SK-N-MC (cell line): ENCODE results near the gene FGFR3.

Experiments
- DNase-seq: peaks from one replicate; pipeline ENCODE4 v3.0.0-alpha.2; 2011; ENCODE audit warnings: low read depth, low spot score
- H3K27ac ChIP-seq: fragments of 200-600 bp; sonication (generic); 2 replicates; pipeline ENCODE4 v1.5.1; 2016; ENCODE audit warnings: mixed run types
- H3K36me3 ChIP-seq: fragments of 200-600 bp; sonication (generic); 2 replicates; pipeline ENCODE4 v1.6.1; 2017; ENCODE audit warnings: antibody characterized with exemption, low read length, mixed read lengths; ENCODE audit not compliant: insufficient read depth
- H3K4me3 ChIP-seq: fragments of 200-600 bp; sonication (generic); 2 replicates; pipeline ENCODE4 v1.5.1; 2016
- H3K9ac ChIP-seq: fragments of 200-600 bp; sonication (generic); 2 replicates; pipeline ENCODE4 v1.8.0; 2017; ENCODE audit warnings: mixed run types, mixed read lengths; ENCODE audit not compliant: insufficient read length
- H3K9me3 ChIP-seq: fragments of 200-600 bp; sonication (generic); 2 replicates; pipeline ENCODE4 v1.6.1; 2017; ENCODE audit warnings: low read depth, mild to moderate bottlenecking, antibody characterized with exemption, low read length, moderate library complexity, mixed read lengths
- EZH2 ChIP-seq: fragments of 200-600 bp; sonication (generic); IDR thresholded peaks from one replicate; pipeline ENCODE4 v1.6.1; 2017; ENCODE audit warnings: antibody characterized with exemption
- FOXP2 ChIP-seq: optimal IDR thresholded peaks from 2 replicates; pipeline ENCODE3; 2011; ENCODE audit warnings: mild to moderate bottlenecking, moderate library complexity; ENCODE audit not compliant: insufficient read depth; ENCODE audit errors: extremely low read length, control extremely low read depth
- POLR2AphosphoS5 ChIP-seq: IDR thresholded peaks from 2 replicates; pipeline ENCODE4 v1.6.1; 2012; ENCODE audit warnings: mild to moderate bottlenecking, low read depth, low read length, borderline replicate concordance

FGFR3 gene

DNA sequence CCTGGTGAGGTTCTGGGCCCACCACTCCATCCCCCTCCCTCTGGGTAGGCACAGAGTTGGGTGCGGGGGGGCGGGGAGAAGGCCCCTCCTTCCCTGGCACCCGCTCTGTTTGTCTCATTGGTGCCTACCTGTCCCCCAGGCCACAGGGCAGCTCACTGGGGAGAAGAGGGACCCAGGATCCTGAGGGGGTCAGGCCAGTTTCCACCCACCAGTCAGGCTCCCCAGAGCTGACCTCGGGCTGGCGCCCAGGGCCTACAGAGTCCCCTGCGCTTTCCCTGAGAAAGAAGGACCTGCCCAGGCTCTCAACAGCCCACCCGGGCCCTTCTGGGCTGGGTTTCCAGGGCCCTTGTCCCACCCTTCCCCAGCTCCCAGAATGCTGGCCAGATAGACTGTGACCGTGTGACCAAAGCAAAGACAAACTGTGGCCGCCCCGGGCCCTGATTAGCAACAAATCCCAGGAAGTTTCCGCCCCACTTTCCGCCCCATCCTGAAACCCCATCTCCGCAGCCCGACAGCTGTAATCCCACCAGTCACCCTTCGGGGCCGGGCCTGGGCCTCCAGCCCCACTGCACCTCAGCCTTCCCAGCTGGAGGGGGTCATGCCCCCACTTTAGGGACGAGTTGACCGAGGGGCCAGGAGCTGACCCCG lies 33.8 kb upstream of the FGFR3 start:
- TF ChIP-seq POLR2AphosphoS5 (no peak), EZH2 (no peak), FOXP2 (no peak)
- Histone ChIP-seq H3K4me3 (no peak overlapping the region), H3K9me3 (no peaks in the 10 kb centered on the region)

DNA sequence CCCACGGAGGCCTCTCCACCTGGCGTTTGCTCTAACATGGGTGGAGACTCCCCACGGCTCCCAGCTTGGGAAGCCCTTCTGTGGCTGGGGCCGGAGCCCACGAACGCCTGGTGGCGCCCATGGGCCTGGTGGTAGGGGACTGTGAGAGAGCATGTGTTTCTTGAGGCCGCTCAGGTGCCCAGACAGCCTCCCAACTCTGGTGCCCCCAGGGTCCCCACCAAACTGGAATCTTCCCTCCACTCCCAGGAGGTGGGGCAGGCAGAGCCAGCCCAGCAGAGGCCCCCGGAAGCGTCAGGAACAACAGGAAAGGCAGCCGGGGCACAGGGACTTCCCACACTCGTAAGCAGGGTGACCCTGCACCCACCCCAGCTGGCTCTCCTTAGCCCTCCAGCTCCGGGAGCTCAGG lies 33.3 kb upstream of the FGFR3 start:
- DNase-seq, result no peak
- no peak overlapping the region for H3K9ac ChIP-seq

More for the DNA sequence above, 33.8 kb upstream of the FGFR3 start:
- DNase-seq, result no peak
- H3K36me3 ChIP-seq, result no peaks in the 10 kb centered on the region
- H3K9ac ChIP-seq, result no peak overlapping the region
- no peak overlapping the region for H3K27ac ChIP-seq

DNA sequence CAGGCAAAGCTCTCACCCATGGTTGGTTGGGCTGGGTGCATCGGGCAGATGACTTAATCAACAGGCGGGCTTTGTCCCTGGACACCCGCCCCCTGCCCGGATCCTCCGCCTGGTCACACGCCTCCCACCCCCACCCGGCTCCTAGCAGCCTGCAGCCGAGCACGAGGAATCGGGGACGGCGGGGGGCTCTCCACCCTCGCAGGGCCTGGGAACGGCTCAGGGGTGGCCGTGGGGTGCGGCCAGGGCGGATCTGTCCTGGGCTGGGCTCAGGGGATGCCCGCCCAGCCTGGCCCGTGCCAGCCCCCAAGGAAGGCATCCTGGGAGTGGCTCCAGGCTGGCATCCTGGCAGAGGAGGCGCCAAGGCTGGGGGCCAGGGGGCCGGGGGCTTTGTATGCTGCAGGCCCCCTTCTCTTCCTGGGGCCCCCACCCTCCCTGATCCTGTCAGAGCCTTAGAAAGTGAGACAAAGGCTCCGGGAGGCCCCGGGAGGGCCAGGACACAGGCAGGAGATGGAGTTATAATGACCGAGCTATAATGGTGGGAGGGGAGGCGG lies 32.5 kb upstream of the FGFR3 start:
- no peak overlapping the region for H3K9ac ChIP-seq
- no peak overlapping the region for H3K27ac ChIP-seq
- DNase-seq, result no peak
- no peaks in the 10 kb centered on the region for H3K9me3 ChIP-seq
- no peaks in the 10 kb centered on the region for H3K36me3 ChIP-seq
- TF ChIP-seq POLR2AphosphoS5, result no peak
- TF ChIP-seq FOXP2, result no peak
- no peak for TF ChIP-seq EZH2
- H3K4me3 ChIP-seq, result no peak overlapping the region

More for the DNA sequence above, 33.3 kb upstream of the FGFR3 start:
- Histone ChIP-seq H3K27ac (no peak overlapping the region), H3K36me3 (no peaks in the 10 kb centered on the region), H3K9me3 (no peaks in the 10 kb centered on the region), H3K4me3 (no peak overlapping the region)
- TF ChIP-seq EZH2, result no peak
- no peak for TF ChIP-seq POLR2AphosphoS5
- no peak for TF ChIP-seq FOXP2

DNA sequence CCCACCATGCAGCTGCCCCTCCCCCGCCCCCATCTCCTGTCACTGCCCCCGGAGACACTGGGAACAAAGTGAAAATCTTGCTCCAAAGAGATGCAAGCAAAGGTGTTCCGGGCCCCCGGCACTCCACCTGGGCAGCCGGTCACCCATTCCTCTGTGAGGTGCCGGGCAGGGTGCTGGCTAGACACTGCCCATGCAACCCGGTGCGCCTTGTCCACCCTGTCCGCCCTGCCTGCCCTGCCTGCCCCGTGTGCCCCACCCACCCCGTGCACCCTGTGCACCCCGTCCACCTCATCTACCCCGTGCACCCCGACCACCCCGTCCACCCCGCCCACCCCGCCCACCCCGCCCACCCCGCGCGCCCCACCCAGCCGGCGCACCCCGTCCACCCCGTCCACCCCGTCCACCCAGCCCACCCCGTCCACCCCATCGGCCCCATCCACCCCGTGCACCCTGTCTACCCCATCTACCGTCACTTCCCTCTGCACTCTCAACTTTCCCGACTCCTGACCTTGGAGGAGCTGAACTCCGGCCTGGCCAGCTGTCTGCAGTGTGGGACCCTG lies 31.9 kb upstream of the FGFR3 start:
- Histone ChIP-seq H3K9ac (no peak overlapping the region), H3K9me3 (no peaks in the 10 kb centered on the region), H3K4me3 (no peak overlapping the region), H3K36me3 (no peaks in the 10 kb centered on the region), H3K27ac (no peak overlapping the region)
- no peak for DNase-seq
- TF ChIP-seq POLR2AphosphoS5, result no peak
- no peak for TF ChIP-seq EZH2

DNA sequence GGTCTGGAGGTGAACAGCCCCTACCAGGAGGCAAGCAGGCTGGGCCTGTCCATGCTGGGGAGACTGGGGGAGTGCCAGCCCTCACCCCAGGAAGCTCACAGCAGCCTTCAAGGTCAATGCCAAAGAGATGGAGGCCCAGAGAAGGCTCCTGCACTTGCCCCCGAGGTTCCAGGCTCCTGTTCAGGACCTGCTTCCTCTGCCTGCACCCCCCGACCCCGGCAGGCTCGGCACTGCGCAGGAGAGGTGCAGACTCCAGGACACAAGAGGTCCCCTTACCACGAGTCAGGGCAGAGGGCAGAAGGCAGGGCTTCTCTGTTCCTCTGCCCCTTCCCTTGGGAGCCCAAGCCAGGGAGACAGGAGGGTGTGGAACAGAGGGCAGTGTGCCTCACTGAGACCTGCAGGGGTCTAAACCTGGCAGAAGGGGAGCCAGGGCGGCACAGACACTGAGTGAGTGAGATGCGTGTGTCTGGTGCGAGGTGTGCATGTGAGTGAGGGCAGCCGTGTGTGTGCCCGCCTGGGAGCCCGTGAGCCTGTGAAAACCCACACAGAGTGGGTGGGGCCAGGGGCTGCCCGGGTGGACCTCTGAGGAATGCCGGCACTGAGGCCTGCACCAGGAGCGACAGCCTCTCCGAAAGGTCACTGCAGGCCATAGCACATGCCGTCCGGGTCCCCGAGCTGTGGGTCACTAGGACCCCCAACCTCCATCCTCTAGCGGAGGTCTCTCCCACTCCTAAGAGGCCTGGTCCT lies 30.7 kb upstream of the FGFR3 start:
- H3K27ac ChIP-seq, result no peak overlapping the region
- no peaks in the 10 kb centered on the region for H3K9me3 ChIP-seq
- no peak overlapping the region for H3K9ac ChIP-seq
- no peak overlapping the region for H3K4me3 ChIP-seq
- DNase-seq, result no peak
- no peak for TF ChIP-seq FOXP2
- no peak for TF ChIP-seq POLR2AphosphoS5
- no peak for TF ChIP-seq EZH2
- H3K36me3 ChIP-seq, result no peaks in the 10 kb centered on the region

DNA sequence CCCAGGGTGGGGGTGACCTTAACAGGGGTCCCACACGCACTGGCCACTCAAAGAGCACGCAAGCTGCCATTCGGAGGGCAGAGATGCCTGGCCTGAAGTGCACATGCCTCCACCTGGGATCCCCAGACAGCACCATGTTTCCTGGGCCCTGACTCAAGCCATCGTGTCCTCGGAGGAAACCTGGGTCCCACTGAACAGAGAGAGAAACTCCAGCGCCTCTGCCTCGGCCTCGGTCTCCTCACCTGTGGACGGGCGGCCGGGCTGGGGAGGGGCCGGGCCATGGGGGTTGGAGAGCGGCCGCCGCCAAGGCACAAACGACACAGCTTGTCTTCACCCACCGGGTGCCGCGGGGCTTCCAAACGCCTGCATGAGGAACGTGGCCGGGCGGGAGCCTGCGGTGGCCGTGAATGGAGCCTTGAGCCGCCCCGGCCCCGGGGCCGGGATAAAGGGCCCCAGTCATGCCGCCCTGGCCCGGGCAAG lies 30.0 kb upstream of the FGFR3 start:
- Histone ChIP-seq H3K9ac (no peak overlapping the region), H3K4me3 (no peak overlapping the region), H3K9me3 (no peaks in the 10 kb centered on the region), H3K36me3 (no peaks in the 10 kb centered on the region), H3K27ac (no peak overlapping the region)
- TF ChIP-seq FOXP2 (no peak), EZH2 (no peak), POLR2AphosphoS5 (no peak)
- no peak for DNase-seq

DNA sequence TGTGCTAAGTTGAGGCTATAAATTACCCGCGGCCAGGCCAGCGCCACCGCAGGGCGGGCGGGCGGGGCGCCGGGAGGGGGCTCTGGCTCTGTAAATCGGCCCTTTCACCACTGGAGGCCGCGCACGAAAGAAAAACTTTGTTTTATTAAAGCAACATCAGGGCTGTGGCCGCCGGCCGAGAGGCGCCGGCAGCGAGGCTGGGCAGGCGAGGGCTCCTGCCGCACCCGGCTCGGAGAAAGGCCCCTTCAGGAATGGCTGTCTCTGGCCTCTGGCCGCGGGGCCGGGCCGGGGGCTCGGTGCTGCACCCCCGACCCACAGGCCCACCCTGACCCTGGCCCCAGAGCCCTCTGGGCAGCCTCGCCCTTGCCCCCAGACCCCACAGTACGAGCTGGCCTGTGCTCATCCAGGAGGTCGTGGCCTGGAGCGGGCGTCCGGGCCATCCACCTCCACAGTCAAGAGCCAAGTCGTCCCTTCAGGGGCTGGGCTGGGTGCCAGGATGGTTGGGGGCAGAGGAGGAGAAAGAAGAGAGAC lies 29.5 kb upstream of the FGFR3 start:
- Histone ChIP-seq H3K27ac (no peak overlapping the region), H3K36me3 (no peaks in the 10 kb centered on the region), H3K9me3 (no peaks in the 10 kb centered on the region), H3K9ac (no peak overlapping the region), H3K4me3 (no peak overlapping the region)
- TF ChIP-seq POLR2AphosphoS5 (no peak), FOXP2 (no peak), EZH2 (no peak)
- DNase-seq, result no peak

DNA sequence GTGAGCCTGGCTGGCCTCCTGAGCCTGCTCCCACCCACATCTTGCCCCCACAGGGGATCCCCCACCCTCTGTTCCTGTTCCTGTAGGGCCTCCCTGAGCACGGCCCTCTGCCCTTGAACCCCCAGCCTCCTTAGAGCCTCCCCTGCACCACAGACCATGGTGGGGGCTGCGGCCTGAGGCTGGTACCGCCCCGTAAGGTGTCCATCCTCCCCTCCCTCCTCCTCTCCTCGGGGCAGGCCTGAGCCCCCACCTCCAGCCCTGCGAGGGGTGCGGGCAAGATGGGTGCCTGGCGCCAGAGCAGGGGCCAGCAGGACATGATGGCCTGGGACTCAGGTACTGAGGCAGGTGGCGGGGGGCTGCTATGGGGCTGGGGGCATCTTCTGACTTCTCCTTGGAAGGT lies 28.4 kb upstream of the FGFR3 start:
- Histone ChIP-seq H3K36me3 (no peaks in the 10 kb centered on the region), H3K9ac (no peak overlapping the region), H3K9me3 (no peaks in the 10 kb centered on the region), H3K27ac (no peak overlapping the region), H3K4me3 (no peak overlapping the region)
- no peak for DNase-seq
- TF ChIP-seq EZH2 (no peak), FOXP2 (no peak), POLR2AphosphoS5 (no peak)
